Measurements from ENCODE around the gene FOXRED2.
"Not testable (repeated sequence)": the region's sequence is repeated elsewhere in the genome, so short reads cannot be mapped to it uniquely, and the experiment has no call there.

The FOXRED2 gene

GRCh38 chr22:36519906-36520305, 13.1 kb upstream of the FOXRED2 start:
- in situ Hi-C loops (cut with MboI; ENCODE audit: low sequenced_read_pairs), result not testable (repeated sequence)

- in situ Hi-C loops (cut with MboI; ENCODE audit: low sequenced_read_pairs), result no loop called here
Observed at GRCh38 chr22:36514766-36515165, 7.9 kb upstream of the FOXRED2 start.

- in situ Hi-C loops (cut with MboI; ENCODE audit: low sequenced_read_pairs), result no loop called here
Observed at GRCh38 chr22:36512991-36513390, 6.2 kb upstream of the FOXRED2 start.

- in situ Hi-C loops (cut with MboI; ENCODE audit: low sequenced_read_pairs), result no loop called here
Observed at GRCh38 chr22:36512333-36512732, 5.5 kb upstream of the FOXRED2 start.

- in situ Hi-C loops (cut with MboI; ENCODE audit: low sequenced_read_pairs), result no loop called here
Observed at GRCh38 chr22:36510966-36511881, 4.4 kb upstream of the FOXRED2 start.

- in situ Hi-C loops (cut with MboI; ENCODE audit: low sequenced_read_pairs), result no loop called here
Observed at GRCh38 chr22:36510384-36510783, 3.5 kb upstream of the FOXRED2 start.

- in situ Hi-C loops (cut with MboI; ENCODE audit: low sequenced_read_pairs), result no loop called here
Observed at GRCh38 chr22:36507518-36508010, 724 bp upstream of the FOXRED2 start.

GRCh38 chr22:36505998-36506635, 723 bp downstream of the FOXRED2 start:
- in situ Hi-C loops (cut with MboI; ENCODE audit: low sequenced_read_pairs), result no loop called here

- in situ Hi-C loops (cut with MboI; ENCODE audit: low sequenced_read_pairs), result no loop called here
Observed at GRCh38 chr22:36497910-36498665, 8.8 kb downstream of the FOXRED2 start.

GRCh38 chr22:36493690-36494110, 13.1 kb downstream of the FOXRED2 start:
- in situ Hi-C loops (cut with MboI; ENCODE audit: low sequenced_read_pairs), result no loop called here

- in situ Hi-C loops (cut with MboI; ENCODE audit: low sequenced_read_pairs), result no loop called here
Observed at GRCh38 chr22:36492109-36492508, 14.7 kb downstream of the FOXRED2 start.

GRCh38 chr22:36491155-36491554, 15.7 kb downstream of the FOXRED2 start:
- in situ Hi-C loops (cut with MboI; ENCODE audit: low sequenced_read_pairs), result no loop called here

- in situ Hi-C loops (cut with MboI; ENCODE audit: low sequenced_read_pairs), result no loop called here
Observed at GRCh38 chr22:36486619-36487384, 20.0 kb downstream of the FOXRED2 start.

- in situ Hi-C loops (cut with MboI; ENCODE audit: low sequenced_read_pairs), result no loop called here
Observed at GRCh38 chr22:36481393-36482168, 25.3 kb downstream of the FOXRED2 start, which contains the start of gene TXN2. TXN2 (minus strand) TSS chr22:36481640; CDS start chr22:36480837, 803 bp downstream.

- in situ Hi-C loops (cut with MboI; ENCODE audit: low sequenced_read_pairs), result no loop called here
Observed at GRCh38 chr22:36480941-36481392, 25.9 kb downstream of the FOXRED2 start.

- in situ Hi-C loops (cut with MboI; ENCODE audit: low sequenced_read_pairs), result no loop called here
Observed at GRCh38 chr22:36478966-36479365, 27.9 kb downstream of the FOXRED2 start.

- in situ Hi-C loops (cut with MboI; ENCODE audit: low sequenced_read_pairs), result no loop called here
Observed at GRCh38 chr22:36475341-36475740, 31.5 kb downstream of the FOXRED2 start.

- in situ Hi-C loops (cut with MboI; ENCODE audit: low sequenced_read_pairs), result no loop called here
Observed at GRCh38 chr22:36472689-36473088, 34.2 kb downstream of the FOXRED2 start.

- in situ Hi-C loops (cut with MboI; ENCODE audit: low sequenced_read_pairs), result no loop called here
Observed at GRCh38 chr22:36471341-36471821, 35.5 kb downstream of the FOXRED2 start.
